ENCODE data around the gene ABCE1.

Gene ABCE1

GRCh38 chr4:145177906-145178538 is 79.9 kb downstream of the ABCE1 start:
- DNase-seq: no peak

GRCh38 chr4:145178740-145179280 is 80.7 kb downstream of the ABCE1 start:
- no peak for DNase-seq
